ENCODE measurements around the gene PITPNC1. TPM values are rescaled to one million over a fixed set of nuclear protein-coding genes. Genes with fewer than 3 reads are reported as not detected.
"Not testable (repeated sequence)": the region's sequence is repeated elsewhere in the genome, so short reads cannot be mapped to it uniquely, and the experiment has no call there.

Gene PITPNC1
- polyA plus RNA-seq, 4 donors: 20.0 to 23.7 (median 20.5) TPM

DNA sequence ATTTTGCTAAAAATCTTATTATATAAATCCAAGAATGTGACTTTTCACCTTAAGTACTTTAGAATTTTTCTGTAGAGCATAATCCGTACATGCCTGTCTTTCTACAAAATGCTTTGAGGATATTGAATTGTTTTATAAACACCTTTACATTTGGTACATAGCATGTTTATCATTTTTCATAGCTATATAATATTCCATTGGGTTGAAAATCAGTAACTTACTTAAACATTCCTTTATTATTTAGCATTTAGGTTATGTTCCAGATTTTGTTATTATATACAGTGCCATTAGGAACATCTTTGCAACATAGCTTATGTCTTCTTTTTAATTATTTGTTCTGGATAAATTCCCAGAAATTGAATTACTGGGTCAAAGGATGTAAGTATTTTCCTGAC lies 323.6 kb downstream of the PITPNC1 start:
- DNase-seq (ENCODE audit: low read depth in 4 of 4, low spot score in 2 of 4): no peak

DNA sequence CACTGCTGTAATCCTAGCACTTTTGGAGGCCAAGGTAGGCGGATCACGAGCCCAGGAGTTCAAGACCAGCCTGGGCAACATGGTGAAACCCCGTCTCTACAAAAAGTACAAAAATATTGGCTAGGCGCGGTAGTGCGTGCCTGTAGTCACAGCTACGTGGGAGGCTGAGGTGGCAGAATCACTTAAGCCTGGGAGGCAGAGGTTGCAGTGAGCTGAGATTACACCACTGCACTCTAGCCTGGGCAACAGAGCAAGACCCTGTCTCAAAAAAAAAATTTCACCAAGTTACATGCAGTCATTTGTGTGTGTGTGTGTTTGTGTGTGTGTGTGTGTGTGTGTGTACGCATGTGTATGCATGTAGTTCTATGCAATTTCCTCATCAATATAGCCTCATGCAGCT lies 325.8 kb downstream of the PITPNC1 start:
- DNase-seq (ENCODE audit: low read depth in 4 of 4, low spot score in 2 of 4): not testable (repeated sequence)

DNA sequence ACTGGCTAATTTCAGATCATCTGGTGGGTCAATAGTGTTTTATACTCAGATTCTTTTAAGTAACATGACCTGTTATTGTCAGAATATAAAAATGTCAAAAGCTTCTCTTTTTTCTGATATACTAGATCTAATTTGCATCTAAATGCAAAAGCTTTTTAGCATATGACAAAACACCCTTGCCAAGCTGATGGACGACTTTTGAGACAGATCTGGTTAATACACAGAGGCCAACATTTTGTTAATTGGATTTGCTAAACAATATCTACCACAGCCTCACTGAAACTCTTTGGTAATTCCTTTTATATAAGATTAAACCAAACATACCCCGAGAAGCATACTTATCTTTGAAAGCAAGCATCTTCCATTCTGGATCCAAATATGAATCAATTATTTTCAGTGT lies 330.4 kb downstream of the PITPNC1 start:
- no peak for DNase-seq (ENCODE audit: low read depth in 4 of 4, low spot score in 2 of 4)

GRCh38 chr17:67708378-67708777 lies 331.3 kb downstream of the PITPNC1 start:
- DNase-seq (ENCODE audit: low read depth in 4 of 4, low spot score in 2 of 4): no peak

- DNase-seq (ENCODE audit: low read depth in 4 of 4, low spot score in 2 of 4): no peak
These were observed 334.8 kb downstream of the PITPNC1 start for GRCh38 chr17:67711916-67712315.

DNA sequence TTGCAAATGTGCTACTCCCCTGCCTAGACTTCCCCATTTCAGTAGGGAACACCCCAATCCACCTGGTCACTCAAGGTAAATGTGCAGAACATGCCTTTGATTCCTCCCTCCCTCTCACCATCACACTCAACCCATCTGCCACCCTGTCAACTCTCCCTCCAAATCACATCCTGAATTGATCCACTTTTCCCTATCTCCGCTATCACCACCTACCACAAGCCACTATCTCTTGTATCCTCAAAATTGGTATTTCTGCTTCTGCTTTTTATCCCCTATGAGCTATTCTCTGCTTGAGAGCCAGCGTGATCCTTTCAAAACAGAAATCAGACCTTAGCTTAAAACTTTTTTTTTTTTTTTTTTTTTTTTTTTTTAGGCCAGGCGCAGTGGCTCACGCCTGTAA lies 335.3 kb downstream of the PITPNC1 start:
- DNase-seq (ENCODE audit: low read depth in 4 of 4, low spot score in 2 of 4): no peak

GRCh38 chr17:67713169-67713568 lies 336.1 kb downstream of the PITPNC1 start:
- no peak for DNase-seq (ENCODE audit: low read depth in 4 of 4, low spot score in 2 of 4)

DNA sequence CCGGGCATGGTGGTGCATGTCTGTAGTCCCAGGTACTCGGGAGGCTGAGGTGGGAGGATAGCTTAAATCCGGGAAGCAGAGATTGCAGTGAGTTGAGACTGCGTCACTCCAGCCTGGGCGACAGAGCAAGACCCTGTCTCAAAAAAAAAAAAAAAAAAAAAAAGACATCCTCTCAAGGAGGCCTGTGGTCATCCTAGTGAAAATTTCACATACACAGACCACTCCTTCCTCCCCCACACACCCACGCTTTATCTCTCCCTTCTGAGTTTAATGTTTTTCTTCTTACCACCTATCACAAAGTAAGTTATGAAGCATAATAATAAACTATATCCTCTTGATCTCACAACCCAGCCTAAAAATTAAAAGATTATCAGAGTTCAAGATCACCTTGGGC lies 339.3 kb downstream of the PITPNC1 start:
- no peak for DNase-seq (ENCODE audit: low read depth in 4 of 4, low spot score in 2 of 4)

DNA sequence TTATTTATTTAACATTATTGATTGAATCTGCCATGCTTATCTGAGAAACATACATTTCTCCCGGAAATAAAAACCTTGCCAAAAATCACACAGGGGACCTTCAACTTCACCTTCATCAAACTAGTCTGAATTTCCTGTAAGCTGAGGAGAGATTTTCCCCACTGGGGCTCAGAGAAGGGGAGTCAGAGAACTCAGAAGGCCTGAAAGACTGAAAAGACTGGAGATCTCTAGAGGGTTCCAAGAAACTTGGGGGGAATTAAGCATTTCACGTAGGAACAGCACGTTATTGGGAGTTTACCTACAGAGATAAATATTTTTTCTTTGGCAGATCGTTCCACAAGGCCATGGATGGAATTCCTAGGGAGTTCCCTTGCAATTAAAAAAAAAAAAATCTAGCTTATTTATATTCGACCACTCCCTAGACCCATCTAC lies 340.1 kb downstream of the PITPNC1 start:
- DNase-seq (ENCODE audit: low read depth in 4 of 4, low spot score in 2 of 4): no peak

DNA sequence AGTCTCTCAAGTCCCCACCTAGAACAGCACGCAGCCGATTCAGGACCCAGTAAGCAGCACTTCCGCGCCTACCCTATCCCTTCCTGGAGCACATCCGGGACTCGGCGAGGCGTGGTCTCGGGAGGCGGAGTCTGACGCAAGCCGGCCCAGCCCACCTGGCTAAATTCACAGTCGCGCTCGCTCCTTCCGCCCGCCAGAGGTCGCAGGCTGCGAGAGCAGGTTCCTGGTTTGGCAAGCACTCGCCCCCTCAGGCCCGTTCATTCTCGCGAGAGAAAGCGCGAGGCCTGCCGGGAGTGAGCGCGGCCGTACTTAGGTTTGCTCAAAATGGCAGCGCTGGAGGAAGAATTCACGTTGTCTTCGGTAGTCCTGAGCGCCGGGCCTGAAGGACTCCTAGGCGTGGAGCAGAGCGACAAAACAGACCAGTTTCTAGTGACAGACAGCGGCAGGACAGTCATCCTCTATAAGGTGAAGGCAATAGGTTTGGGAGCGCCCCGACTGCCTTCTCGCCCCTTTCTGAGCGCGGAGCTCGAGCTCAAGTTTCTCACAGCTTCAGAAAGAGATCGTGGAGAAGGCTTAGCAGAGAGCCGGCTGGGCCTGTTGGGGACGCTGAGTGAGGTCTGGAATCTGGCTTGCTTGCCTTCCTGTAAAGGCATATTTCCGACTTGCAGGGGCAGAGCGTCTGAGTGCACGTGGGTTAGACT lies 340.7 kb downstream of the PITPNC1 start, which contains the start of gene NOL11:
Gene NOL11 (plus strand): TSS at position 313 of the 701 bp plus-strand sequence. CDS start 12 bp downstream, at position 325.
- DNase-seq (ENCODE audit: low read depth in 4 of 4, low spot score in 2 of 4): peak; percentile 97 to 98 (median 98)

DNA sequence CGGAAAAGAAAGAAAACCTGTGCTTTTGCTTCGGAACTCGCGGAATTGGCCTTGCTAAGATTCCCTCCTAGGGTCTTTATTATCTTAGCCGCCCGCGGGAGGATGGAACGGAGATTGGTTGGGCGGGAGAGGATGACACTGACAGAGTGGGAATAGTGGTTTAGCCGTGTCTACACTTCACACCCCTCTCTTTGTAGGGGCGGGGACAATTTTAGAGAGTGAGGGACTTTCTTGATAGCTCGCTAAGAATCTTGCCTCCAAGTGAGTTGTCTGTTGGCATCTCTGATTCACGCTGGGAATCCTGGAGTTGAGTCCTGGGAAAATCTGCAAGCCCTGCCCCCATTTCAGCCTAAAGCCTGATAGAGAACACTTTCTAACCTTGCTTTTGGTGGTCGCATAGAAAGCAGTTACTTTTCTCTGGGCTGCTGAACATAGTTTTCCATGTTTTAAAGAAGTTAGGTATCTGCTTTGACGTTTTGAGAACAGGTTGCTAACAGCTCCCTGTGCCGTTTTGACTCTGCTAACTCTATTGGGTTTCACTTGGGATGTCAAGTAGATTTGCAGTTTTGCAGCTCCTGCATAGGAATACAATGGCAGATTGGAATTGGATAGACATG lies 341.4 kb downstream of the PITPNC1 start:
- DNase-seq (ENCODE audit: low read depth in 4 of 4, low spot score in 2 of 4): peak in 1 of 4 donors; percentile 20

- no peak for DNase-seq (ENCODE audit: low read depth in 4 of 4, low spot score in 2 of 4)
These were observed 348.3 kb downstream of the PITPNC1 start for GRCh38 chr17:67725373-67725791.

DNA sequence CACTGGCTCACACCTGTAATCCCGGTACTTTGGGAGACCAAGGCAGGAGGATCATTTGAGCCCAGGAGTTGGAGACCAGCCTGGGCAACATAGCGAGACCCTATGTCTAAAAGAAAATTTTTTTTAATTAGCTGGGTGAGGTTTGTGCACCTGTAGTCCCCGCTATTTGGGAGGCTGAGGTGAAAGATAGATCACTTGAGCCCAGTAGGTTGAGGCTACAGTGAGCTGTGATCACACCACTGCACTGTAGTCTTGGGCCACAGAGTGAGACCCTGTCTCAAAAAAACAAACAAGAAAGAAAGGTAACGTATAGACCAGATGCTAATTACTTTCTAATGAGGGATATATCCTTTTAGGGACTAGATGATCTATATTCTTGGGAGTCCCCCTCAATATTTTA lies 348.7 kb downstream of the PITPNC1 start:
- DNase-seq (ENCODE audit: low read depth in 4 of 4, low spot score in 2 of 4): no peak

- not testable (repeated sequence) for DNase-seq (ENCODE audit: low read depth in 4 of 4, low spot score in 2 of 4)
These were observed 350.3 kb downstream of the PITPNC1 start for GRCh38 chr17:67727152-67728039.

DNA sequence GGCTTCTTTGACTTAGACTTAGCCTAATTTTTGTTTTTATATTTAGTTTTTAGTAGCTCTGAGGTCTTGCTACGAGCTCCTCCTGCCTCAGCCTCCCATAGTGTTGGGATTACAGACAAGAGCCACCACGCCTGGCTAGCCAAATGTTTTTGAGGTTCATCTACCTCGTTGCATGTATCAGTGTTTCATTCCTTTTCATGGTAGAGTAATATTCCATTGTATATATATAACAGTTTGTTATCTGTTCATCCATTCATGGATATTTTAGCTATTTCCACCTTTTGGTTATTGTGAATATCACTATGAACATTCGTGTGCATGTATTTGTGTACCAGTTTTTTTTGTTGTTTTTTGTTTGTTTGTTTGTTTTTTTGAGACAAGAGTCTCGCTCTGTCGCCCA lies 352.8 kb downstream of the PITPNC1 start:
- DNase-seq (ENCODE audit: low read depth in 4 of 4, low spot score in 2 of 4): no peak

GRCh38 chr17:67730731-67731130 lies 353.6 kb downstream of the PITPNC1 start:
- no peak for DNase-seq (ENCODE audit: low read depth in 4 of 4, low spot score in 2 of 4)

DNA sequence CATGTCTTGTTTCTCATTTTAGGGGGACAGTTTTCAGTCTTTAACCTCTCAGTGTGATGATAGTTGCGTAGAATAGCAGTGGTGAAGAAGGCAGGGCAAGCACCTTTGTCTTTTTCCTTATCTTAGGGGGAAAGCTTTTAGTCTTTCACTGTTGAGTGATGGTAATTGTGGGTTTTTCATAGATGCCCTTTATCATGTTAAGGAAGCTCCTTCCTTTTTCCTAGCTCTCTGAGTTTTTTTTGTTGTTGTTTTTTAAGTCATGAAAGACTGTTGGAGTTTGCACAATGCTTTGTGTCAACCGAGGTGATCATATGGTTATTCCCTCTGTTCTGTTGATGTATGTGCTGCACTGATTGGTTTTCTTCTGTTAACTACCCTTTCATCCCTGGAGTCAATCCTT lies 356.4 kb downstream of the PITPNC1 start:
- DNase-seq (ENCODE audit: low read depth in 4 of 4, low spot score in 2 of 4): no peak

GRCh38 chr17:67737145-67737544 lies 360.1 kb downstream of the PITPNC1 start:
- DNase-seq (ENCODE audit: low read depth in 4 of 4, low spot score in 2 of 4): no peak

DNA sequence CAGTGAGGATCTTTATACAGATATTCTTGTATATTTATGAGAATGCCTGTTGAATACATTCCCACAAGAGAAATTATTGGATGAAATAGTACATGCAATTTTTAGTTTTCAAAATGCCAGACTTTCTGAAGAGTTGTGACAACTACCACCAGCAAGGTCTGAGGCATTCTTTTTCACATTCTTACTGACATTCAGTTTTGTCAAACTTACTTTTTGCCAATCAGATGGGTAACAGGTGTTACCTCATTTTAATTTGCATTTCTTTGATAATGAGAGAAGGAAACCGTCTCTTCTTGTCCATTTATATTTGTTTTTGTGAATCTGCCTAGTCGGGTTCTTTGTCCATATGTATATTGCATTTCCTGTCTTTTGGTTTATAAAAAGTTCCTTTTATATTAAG lies 364.9 kb downstream of the PITPNC1 start:
- no peak for DNase-seq (ENCODE audit: low read depth in 4 of 4, low spot score in 2 of 4)

Measured in left renal cortex interstitium (tissue), 4 donors.